Omental fat pad (tissue), 4 donors: ENCODE measurements around the gene PM20D2. TPM values are rescaled to one million over a fixed set of nuclear protein-coding genes. Genes with fewer than 3 reads are reported as not detected.

Experiments used
- ATAC-seq: fragments of 150-250 bp; one replicate; pipeline ENCODE4 v1.9.1; 2016; ENCODE audit warnings: mild to moderate bottlenecking, moderate library complexity; ENCODE audit not compliant: low FRiP score
- DNase-seq: peaks from one replicate; pipeline ENCODE4 v3.0.0-alpha.2; 2019; ENCODE audit warnings: low spot score
- total RNA-seq, 4 donors: library from RNA; depleted of rRNA; stranded (reverse); fragments of >200 nt; gene quantifications; one replicate each; pipeline ENCODE4 v1.1.0, GENCODE V29; 2016
- TF ChIP-seq, protein P1 (sequence below), 3 donors: fragments of 450-650 bp; IDR thresholded peaks; one replicate each; pipeline ENCODE4 v1.5.1; 2016 to 2017; ENCODE audit warnings: antibody characterized with exemption in 3 of 3, mild to moderate bottlenecking in 3 of 3, moderate library complexity in 2 of 3

Gene PM20D2
- total RNA-seq, 4 donors from 2014 or later = 7.1 to 13.5 (median 10.1) TPM

DNA sequence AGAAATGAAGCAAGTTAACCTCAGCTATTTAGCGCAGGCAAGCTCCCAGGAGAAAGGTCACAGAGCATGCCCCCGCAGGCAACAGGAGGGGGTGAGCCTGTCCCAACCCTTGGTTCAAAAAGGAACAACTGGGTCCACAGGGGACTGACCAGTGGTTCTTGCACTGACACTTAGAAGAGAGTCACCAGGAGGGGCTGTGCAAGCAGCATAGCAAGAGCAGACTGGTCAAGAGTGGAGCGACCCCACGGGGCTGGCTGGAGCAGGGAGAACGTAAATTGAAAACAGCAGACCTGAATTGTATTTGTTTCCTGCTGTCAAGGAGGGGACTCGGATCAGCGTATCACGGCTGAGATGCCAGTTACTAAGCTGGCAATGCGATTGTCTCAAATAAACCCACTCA, 38.5 kb downstream of the PM20D2 start:
- DNase-seq = no peak
- no peak for ATAC-seq
- TF ChIP-seq, protein P1, sequence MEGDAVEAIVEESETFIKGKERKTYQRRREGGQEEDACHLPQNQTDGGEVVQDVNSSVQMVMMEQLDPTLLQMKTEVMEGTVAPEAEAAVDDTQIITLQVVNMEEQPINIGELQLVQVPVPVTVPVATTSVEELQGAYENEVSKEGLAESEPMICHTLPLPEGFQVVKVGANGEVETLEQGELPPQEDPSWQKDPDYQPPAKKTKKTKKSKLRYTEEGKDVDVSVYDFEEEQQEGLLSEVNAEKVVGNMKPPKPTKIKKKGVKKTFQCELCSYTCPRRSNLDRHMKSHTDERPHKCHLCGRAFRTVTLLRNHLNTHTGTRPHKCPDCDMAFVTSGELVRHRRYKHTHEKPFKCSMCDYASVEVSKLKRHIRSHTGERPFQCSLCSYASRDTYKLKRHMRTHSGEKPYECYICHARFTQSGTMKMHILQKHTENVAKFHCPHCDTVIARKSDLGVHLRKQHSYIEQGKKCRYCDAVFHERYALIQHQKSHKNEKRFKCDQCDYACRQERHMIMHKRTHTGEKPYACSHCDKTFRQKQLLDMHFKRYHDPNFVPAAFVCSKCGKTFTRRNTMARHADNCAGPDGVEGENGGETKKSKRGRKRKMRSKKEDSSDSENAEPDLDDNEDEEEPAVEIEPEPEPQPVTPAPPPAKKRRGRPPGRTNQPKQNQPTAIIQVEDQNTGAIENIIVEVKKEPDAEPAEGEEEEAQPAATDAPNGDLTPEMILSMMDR (IDR thresholded peaks at IDR 0.05) = no peak

DNA sequence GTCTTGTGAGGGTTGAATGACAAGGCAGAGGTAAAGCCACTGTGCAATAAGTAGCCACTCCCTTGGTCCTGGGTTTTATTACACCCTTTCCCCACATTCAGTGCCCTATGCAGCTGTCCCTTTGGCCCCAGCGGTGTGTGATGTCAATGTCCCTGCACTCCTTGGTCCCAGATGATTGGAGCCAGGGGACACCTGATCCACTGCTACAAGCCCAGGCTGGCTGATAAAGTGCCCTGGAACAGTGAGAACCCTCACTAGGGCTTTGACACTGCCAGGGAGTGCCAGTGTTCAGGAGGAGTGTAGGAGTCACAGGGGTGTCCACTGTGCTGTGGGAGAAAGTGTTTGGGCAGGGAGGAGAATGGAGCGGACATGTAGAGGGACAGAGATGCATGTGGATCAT, 40.9 kb downstream of the PM20D2 start:
- TF ChIP-seq, protein P1 (IDR thresholded peaks at IDR 0.05) = no peak
- no peak for DNase-seq
- ATAC-seq = no peak

DNA sequence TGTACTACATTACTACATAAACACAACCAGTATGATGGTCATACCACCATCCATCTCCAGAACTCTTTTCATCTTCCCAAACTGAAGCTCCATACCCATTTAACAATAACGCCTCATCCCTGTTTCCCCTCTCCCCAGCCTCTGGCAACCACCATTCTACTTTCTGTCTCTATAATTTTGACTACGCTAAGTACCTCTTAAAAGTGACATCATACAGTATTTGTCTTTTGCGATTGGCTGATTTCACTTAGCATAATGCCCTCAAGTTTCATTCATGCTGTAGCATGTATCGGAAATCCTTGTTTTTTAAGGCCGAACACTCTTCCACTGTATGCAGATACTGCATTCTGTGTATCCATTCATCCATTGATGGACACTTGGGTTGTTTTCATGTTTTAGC, 41.6 kb downstream of the PM20D2 start:
- ATAC-seq (no peak), DNase-seq (no peak)
- TF ChIP-seq, protein P1 (IDR thresholded peaks at IDR 0.05) = no peak

DNA sequence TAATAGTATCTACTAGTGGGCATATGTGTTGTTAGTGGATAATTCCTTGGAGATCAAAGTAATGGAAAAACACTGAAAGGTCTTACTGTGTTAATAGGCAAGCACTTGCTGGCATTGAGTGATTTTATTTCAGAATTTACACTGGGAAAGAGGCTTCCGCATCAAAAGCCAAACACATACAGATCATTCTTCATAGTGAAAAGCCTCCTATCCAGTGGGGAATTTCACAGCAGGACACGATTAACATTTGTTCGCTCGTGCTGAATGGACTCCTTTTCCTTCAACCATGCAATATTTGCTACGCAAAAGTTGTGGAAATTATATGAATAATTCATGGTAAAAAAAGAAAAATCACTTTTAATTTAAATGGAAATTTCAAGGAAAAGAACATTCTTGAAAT, 44.9 kb downstream of the PM20D2 start:
- DNase-seq (no peak), ATAC-seq (no peak)
- TF ChIP-seq, protein P1 (IDR thresholded peaks at IDR 0.05) = no peak

DNA sequence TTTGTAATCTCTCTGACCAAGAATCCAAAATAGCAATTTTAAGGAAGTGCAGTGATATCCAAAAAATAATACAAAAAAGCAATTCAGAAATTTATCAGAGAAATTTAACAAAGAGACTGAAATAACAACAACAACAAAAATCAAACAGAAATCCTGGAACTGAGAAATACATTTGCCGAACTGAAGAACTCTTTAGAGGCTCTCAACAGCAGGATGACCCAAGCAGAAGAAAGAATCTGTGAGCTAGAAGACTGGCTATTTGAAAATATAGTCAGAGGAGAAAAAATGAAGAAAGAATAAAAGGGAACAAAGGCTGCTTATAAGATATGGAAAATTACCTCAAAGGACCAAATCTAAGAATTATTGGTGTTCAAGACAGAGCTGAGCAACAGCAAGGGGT, 48.7 kb downstream of the PM20D2 start:
- DNase-seq (no peak), ATAC-seq (no peak)
- TF ChIP-seq, protein P1 (IDR thresholded peaks at IDR 0.05) = no peak

DNA sequence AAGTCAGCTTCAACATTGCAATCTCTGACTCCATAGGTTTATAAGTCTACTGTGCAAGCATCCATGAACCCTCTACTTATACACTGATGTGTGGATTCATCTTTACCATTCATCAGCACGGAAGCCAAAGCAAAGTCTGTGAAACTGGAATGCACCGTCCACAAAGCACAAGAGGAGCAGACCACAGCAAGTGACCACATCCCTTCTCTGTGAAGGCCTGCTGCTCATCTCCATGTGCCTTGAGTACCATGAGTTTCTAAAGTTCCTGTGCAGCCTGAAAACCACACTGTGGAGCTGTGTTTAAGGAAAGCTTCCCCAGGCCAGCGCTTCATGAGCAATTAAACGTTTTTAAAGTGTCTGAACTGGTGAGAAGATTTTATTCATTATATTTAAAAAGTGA, 51.3 kb downstream of the PM20D2 start:
- TF ChIP-seq, protein P1 (IDR thresholded peaks at IDR 0.05) = no peak
- ATAC-seq = no peak
- no peak for DNase-seq

DNA sequence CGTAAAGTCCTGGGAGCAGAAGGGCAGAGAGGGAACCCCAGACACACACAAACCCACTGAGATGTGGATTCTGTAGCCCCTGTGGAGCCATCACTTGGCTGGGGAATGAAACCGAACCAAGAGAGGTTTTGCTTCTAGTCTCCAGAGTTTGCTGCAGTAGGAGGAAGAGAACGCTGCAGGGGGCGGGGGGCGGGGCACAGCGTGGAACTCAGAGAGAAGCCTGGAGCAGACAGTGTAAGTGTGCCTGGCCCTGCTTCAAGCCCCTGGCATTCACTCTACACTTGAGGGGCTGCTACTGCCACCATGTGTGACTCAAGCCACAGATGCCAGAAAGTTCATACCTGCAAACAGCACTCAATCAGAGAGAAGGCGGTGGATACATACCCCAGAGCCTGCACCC, 52.4 kb downstream of the PM20D2 start:
- DNase-seq = no peak
- ATAC-seq = no peak
- TF ChIP-seq, protein P1 (IDR thresholded peaks at IDR 0.05) = no peak
